Natural killer cell (primary cell): Measurements from ENCODE around the gene PAAF1. TPM values are rescaled to one million over a fixed set of nuclear protein-coding genes. Genes with fewer than 3 reads are reported as not detected.

Experiments
- ATAC-seq, 3 donors: fragments of 150-1000 bp in 2 of 3; fragments of 200-7000 bp in 1 of 3; cut with Tn5 transposase; 1 replicate in 1 of 3; 2 replicates in 2 of 3; pipeline ENCODE4 v1.10.0; 2021; ENCODE audit warnings: mild to moderate bottlenecking in 2 of 3, moderate library complexity in 2 of 3
- DNase-seq, 2 donors: peaks; one replicate each; pipeline versions ENCODE4 v3.0.0 to v3.0.0-alpha.2; 2013 to 2021; ENCODE audit warnings: mixed read lengths in 1 of 2
- H3K27ac ChIP-seq: one replicate; pipeline ENCODE4 v1.5.1; 2013; ENCODE audit warnings: mild to moderate bottlenecking, low read length
- H3K27me3 ChIP-seq: one replicate; pipeline ENCODE4 v1.6.1; 2013; ENCODE audit warnings: low read length; ENCODE audit not compliant: control insufficient read depth, insufficient read depth
- H3K36me3 ChIP-seq: one replicate; pipeline ENCODE4 v1.6.1; 2013; ENCODE audit warnings: low read length; ENCODE audit not compliant: control insufficient read depth, insufficient read depth
- H3K4me1 ChIP-seq: one replicate; pipeline ENCODE4 v1.6.1; 2013; ENCODE audit warnings: low read length; ENCODE audit not compliant: control insufficient read depth, insufficient read depth
- H3K4me3 ChIP-seq: one replicate; pipeline ENCODE4 v1.5.1; 2013; ENCODE audit warnings: low read length
- H3K9me3 ChIP-seq: one replicate; pipeline ENCODE4 v1.6.1; 2013; ENCODE audit warnings: low read length; ENCODE audit not compliant: control insufficient read depth, insufficient read depth
- H3K27ac Mint-ChIP-seq, 2 donors: one replicate each; pipeline ENCODE4 v1.8.0; 2022; ENCODE audit warnings: mild to moderate bottlenecking in 2 of 2, mixed read lengths in 2 of 2, moderate library complexity in 1 of 2
- H3K27me3 Mint-ChIP-seq, 2 donors: one replicate each; pipeline ENCODE4 v1.8.0; 2022; ENCODE audit warnings: low read depth in 2 of 2, mixed read lengths in 2 of 2
- H3K36me3 Mint-ChIP-seq: one replicate; pipeline ENCODE4 v1.8.0; 2022; ENCODE audit warnings: mixed read lengths
- H3K4me1 Mint-ChIP-seq, 2 donors: one replicate each; pipeline ENCODE4 v1.8.0; 2022; ENCODE audit warnings: mixed read lengths in 2 of 2
- H3K4me3 Mint-ChIP-seq: one replicate; pipeline ENCODE4 v1.8.0; 2022; ENCODE audit warnings: mild to moderate bottlenecking, moderate library complexity, mixed read lengths
- H3K9me3 Mint-ChIP-seq, 2 donors: one replicate each; pipeline ENCODE4 v1.8.0; 2022; ENCODE audit warnings: mixed read lengths in 2 of 2
- WGBS: methylation state at CpG from one replicate; pipeline ENCODE4 v1.1.7; 2013; ENCODE audit warnings: missing lambda C conversion rate; ENCODE audit not compliant: insufficient coverage; 5-methylcytosine and 5-hydroxymethylcytosine counted together
- intact Hi-C: fragments of 100-400 bp; cut with micrococcal nuclease; formaldehyde crosslinking; loops from one replicate; pipeline ENCODE4 v1.14.2; 2022
- total RNA-seq, 4 donors: library from RNA; stranded (reverse); fragments of 120-200 nt in 1 of 4; gene quantifications; one replicate each; pipeline versions ENCODE4 v1.2.3 to v1.2.4, GENCODE V29; 2013 to 2022
- TF ChIP-seq, protein P1 (sequence below): fragments of 200-600 bp; IDR thresholded peaks from one replicate; pipeline ENCODE4 v1.8.0; 2022; ENCODE audit warnings: antibody characterized with exemption

Gene PAAF1
- total RNA-seq, 3 donors from 2014 or later (not counting 1 experiment from before 2014, with no cell fraction given): 12.0 to 14.9 (median 13.7) TPM

DNA sequence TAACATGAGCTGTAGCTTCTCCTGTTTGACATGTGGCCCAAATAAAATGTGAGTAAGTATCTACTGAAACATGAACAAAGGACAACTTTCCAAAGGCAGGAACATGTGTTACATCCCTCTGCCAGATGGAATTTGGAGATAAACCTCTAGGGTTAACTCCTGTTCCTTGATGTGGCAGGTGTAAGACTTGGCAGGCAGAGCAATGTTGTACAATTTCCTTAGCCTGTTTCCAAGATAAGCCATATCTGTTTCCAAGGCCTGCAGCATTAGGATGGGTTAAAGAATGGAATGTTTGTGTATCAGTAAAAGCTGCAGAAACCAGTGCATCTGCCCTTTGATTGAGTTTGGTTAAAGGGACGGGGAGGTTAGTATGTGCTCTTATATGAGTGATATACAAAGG is 65.2 kb downstream of the PAAF1 start:
- DNase-seq (no peak), ATAC-seq (no peak)

DNA sequence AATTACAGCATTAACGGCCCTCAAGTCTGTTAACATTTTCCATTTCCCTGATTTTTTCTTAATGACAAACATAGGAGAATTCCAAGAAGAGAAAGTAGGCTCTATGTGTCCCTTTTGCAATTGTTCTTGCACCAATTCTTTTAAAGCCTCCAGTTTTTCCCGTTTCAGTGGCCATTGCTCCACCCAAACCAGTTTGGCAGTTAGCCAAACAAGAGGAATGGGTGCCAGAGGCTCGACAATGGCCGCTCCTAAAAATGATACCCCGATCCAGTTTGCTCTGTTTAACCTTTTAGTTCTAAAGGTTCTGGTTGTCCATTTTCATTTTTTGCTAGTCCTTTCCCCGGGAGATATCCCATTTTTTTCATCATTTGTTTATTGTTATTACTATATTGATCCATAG is 67.3 kb downstream of the PAAF1 start:
- 91% methylated on average over 5 of the region's 6 CpGs for WGBS

More for the DNA sequence above, 65.2 kb downstream of the PAAF1 start:
- TF ChIP-seq, protein P1, sequence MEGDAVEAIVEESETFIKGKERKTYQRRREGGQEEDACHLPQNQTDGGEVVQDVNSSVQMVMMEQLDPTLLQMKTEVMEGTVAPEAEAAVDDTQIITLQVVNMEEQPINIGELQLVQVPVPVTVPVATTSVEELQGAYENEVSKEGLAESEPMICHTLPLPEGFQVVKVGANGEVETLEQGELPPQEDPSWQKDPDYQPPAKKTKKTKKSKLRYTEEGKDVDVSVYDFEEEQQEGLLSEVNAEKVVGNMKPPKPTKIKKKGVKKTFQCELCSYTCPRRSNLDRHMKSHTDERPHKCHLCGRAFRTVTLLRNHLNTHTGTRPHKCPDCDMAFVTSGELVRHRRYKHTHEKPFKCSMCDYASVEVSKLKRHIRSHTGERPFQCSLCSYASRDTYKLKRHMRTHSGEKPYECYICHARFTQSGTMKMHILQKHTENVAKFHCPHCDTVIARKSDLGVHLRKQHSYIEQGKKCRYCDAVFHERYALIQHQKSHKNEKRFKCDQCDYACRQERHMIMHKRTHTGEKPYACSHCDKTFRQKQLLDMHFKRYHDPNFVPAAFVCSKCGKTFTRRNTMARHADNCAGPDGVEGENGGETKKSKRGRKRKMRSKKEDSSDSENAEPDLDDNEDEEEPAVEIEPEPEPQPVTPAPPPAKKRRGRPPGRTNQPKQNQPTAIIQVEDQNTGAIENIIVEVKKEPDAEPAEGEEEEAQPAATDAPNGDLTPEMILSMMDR: no peak
- Histone ChIP-seq H3K36me3 (no peaks in the 10 kb centered on the region), H3K9me3 (no peaks in the 10 kb centered on the region), H3K27ac (no peak overlapping the region), H3K4me1 (no peaks in the 10 kb centered on the region), H3K4me3 (no peak overlapping the region), H3K27me3 (no peaks in the 10 kb centered on the region)
- H3K36me3 Mint-ChIP-seq: no peaks in the 10 kb centered on the region
- H3K4me3 Mint-ChIP-seq: no peak overlapping the region
- no peaks in the 10 kb centered on the region for H3K4me1 Mint-ChIP-seq
- WGBS: 81% methylated on average over 1 of the region's 1 CpG
- intact Hi-C loops: no loop called here
- H3K27ac Mint-ChIP-seq: no peak overlapping the region
- peaks cover 0 to 3% of the 10 kb centered on the region in 2 donors for H3K27me3 Mint-ChIP-seq
- H3K9me3 Mint-ChIP-seq: peaks cover 5 to 6% of the 10 kb centered on the region in 2 donors

DNA sequence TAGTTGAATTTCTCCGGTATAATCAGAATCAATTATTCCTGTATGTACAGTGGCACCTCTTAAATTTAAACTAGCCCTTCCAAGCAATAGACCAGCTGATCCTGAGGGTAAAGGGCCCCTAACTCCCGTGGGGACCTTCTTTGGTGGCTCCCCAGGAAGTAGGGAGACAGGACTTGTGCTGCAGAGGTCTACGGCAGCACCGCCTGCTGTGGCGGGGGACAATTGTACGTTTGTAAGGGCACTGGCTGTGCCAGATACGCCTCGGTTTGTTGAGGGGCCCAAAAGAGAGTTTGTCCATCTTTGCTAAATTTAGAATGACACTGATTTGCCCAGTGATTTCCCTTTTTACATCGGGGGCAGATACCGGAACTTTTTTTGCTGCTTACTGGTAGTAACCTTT is 68.1 kb downstream of the PAAF1 start:
- TF ChIP-seq, protein P1: no peak
- H3K36me3 ChIP-seq: no peaks in the 10 kb centered on the region
- H3K4me3 ChIP-seq: no peak overlapping the region
- intact Hi-C loops: no loop called here
- Mint-ChIP-seq H3K27ac (no peak overlapping the region), H3K4me1 (no peaks in the 10 kb centered on the region), H3K27me3 (peaks cover 0 to 3% of the 10 kb centered on the region in 2 donors), H3K36me3 (no peaks in the 10 kb centered on the region), H3K9me3 (peaks cover 4 to 6% of the 10 kb centered on the region in 2 donors), H3K4me3 (no peak overlapping the region)
- H3K27me3 ChIP-seq: no peaks in the 10 kb centered on the region
- no peak for ATAC-seq
- 88% methylated on average over 10 of the region's 10 CpGs for WGBS
- no peak overlapping the region for H3K27ac ChIP-seq
- DNase-seq: no peak
- H3K9me3 ChIP-seq: no peaks in the 10 kb centered on the region
- no peaks in the 10 kb centered on the region for H3K4me1 ChIP-seq

More for the DNA sequence above, 67.3 kb downstream of the PAAF1 start:
- no peak overlapping the region for H3K27ac Mint-ChIP-seq
- no peak for ATAC-seq
- no peak overlapping the region for H3K4me3 ChIP-seq
- H3K27ac ChIP-seq: no peak overlapping the region
- no peaks in the 10 kb centered on the region for H3K9me3 ChIP-seq
- no peaks in the 10 kb centered on the region for H3K36me3 Mint-ChIP-seq
- no peaks in the 10 kb centered on the region for H3K4me1 ChIP-seq
- TF ChIP-seq, protein P1: no peak
- peaks cover 4 to 6% of the 10 kb centered on the region in 2 donors for H3K9me3 Mint-ChIP-seq
- intact Hi-C loops: no loop called here
- no peaks in the 10 kb centered on the region for H3K4me1 Mint-ChIP-seq
- H3K4me3 Mint-ChIP-seq: no peak overlapping the region
- no peaks in the 10 kb centered on the region for H3K36me3 ChIP-seq
- H3K27me3 Mint-ChIP-seq: peaks cover 0 to 3% of the 10 kb centered on the region in 2 donors
- no peaks in the 10 kb centered on the region for H3K27me3 ChIP-seq
- no peak for DNase-seq

DNA sequence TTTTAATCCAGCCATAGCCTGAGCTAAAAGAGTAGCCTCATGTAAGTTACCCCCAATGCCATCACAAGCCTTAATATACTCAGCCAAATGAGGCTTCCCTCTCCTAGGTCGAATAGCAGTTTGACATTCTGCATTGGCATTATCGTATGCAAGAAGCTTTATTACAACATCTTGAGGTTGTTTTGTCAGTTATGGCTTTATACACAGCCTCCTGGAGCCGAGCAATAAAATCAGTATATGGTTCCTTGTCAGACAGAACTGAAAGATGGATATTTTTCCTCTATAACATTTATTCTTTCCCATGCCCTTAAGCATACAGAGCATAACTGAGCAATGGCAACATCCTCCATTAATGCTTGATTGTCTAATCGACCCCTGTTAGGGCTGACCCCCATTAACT is 68.6 kb downstream of the PAAF1 start:
- no peaks in the 10 kb centered on the region for H3K4me1 ChIP-seq
- Mint-ChIP-seq H3K36me3 (no peaks in the 10 kb centered on the region), H3K4me1 (no peaks in the 10 kb centered on the region), H3K27ac (no peak overlapping the region), H3K27me3 (peaks cover 0 to 3% of the 10 kb centered on the region in 2 donors), H3K4me3 (no peak overlapping the region), H3K9me3 (peaks cover 4 to 6% of the 10 kb centered on the region in 2 donors)
- H3K27ac ChIP-seq: no peak overlapping the region
- DNase-seq (no peak), ATAC-seq (no peak)
- H3K36me3 ChIP-seq: no peaks in the 10 kb centered on the region
- H3K9me3 ChIP-seq: no peaks in the 10 kb centered on the region
- TF ChIP-seq, protein P1: no peak
- no peaks in the 10 kb centered on the region for H3K27me3 ChIP-seq
- intact Hi-C loops: no loop called here
- H3K4me3 ChIP-seq: no peak overlapping the region
- 81% methylated on average over 4 of the region's 4 CpGs for WGBS
